IMR-90 (cell line): ENCODE results near the gene GNB1L. TPM values are rescaled to one million over a fixed set of nuclear protein-coding genes. Genes with fewer than 3 reads are reported as not detected.

Experiments used
- ATAC-seq: fragments of 200-7000 bp; cut with Tn5 transposase; 2 replicates; pipeline ENCODE4 v1.9.1; 2020; ENCODE audit warnings: low read depth, mild to moderate bottlenecking, moderate library complexity
- BruUV-seq: library from RNA; stranded (reverse); fragments of 400-500 nt; replicated peaks from 2 replicates; lab custom pipeline; 2021; lab: Mats Ljungman, UMichigan
- CTCF ChIA-PET: fragments of 300-600 bp; formaldehyde crosslinking; extraction: SDS; loops from one replicate; lab custom pipeline; 2021; ENCODE audit warnings: antibody characterized with exemption; lab: Yijun Ruan, JAX
- POLR2A ChIA-PET: fragments of 300-600 bp; sonication (Branson Sonifier 250); formaldehyde crosslinking; loops from one replicate; lab custom pipeline; 2022; ENCODE audit warnings: antibody characterized with exemption; ENCODE audit not compliant: unreplicated experiment; lab: Charles Lee
- DNase-seq: peaks from one replicate; pipeline ENCODE4 v3.0.0; 2013
- H2AFZ ChIP-seq: replicated peaks from 2 replicates; pipeline ENCODE3; 2013; ENCODE audit warnings: low read length, mild to moderate bottlenecking; ENCODE audit not compliant: poor library complexity
- H2AK5ac ChIP-seq: 2 replicates; pipeline ENCODE4 v1.6.1; 2013; ENCODE audit warnings: low read depth, low read length, inconsistent platforms
- H2AK9ac ChIP-seq: replicated peaks from 2 replicates; pipeline ENCODE3; 2013; ENCODE audit warnings: mild to moderate bottlenecking, low read depth, low read length, moderate library complexity; ENCODE audit not compliant: poor library complexity
- H2BK120ac ChIP-seq: 2 replicates; pipeline ENCODE4 v1.6.1; 2013; ENCODE audit warnings: low read depth, low read length, inconsistent platforms
- H2BK15ac ChIP-seq: 3 replicates; pipeline ENCODE4 v1.6.1; 2013; ENCODE audit warnings: low read depth, low read length, inconsistent platforms
- H2BK20ac ChIP-seq: 2 replicates; pipeline ENCODE4 v1.6.1; 2013; ENCODE audit warnings: low read depth, mild to moderate bottlenecking, inconsistent platforms, low read length, moderate library complexity
- H2BK5ac ChIP-seq: 2 replicates; pipeline ENCODE4 v1.6.1; 2013; ENCODE audit warnings: mild to moderate bottlenecking, low read depth, low read length, inconsistent platforms; ENCODE audit not compliant: poor library complexity, severe bottlenecking
- H3K14ac ChIP-seq: replicated peaks from 2 replicates; pipeline ENCODE4 v1.6.1; 2013; ENCODE audit warnings: low read depth, low read length, inconsistent platforms
- H3K18ac ChIP-seq: 2 replicates; pipeline ENCODE4 v1.6.1; 2013; ENCODE audit warnings: low read depth, low read length, control low read depth
- H3K23ac ChIP-seq: 2 replicates; pipeline ENCODE4 v1.6.1; 2013; ENCODE audit warnings: low read depth, low read length, inconsistent platforms
- H3K27ac ChIP-seq: 2 replicates; pipeline ENCODE4 v1.5.1; 2013; ENCODE audit warnings: mild to moderate bottlenecking, control low read depth, low read length; ENCODE audit not compliant: insufficient read depth
- H3K27me3 ChIP-seq: 2 replicates; pipeline ENCODE4 v1.6.1; 2013; ENCODE audit warnings: low read length; ENCODE audit not compliant: control insufficient read depth, insufficient read depth
- H3K36me3 ChIP-seq: 2 replicates; pipeline ENCODE4 v1.6.1; 2013; ENCODE audit warnings: low read length, mixed read lengths; ENCODE audit not compliant: control insufficient read depth, insufficient read depth
- H3K4ac ChIP-seq: 2 replicates; pipeline ENCODE4 v1.6.1; 2013; ENCODE audit warnings: low read depth, low read length, inconsistent platforms
- H3K4me1 ChIP-seq: 2 replicates; pipeline ENCODE4 v1.6.1; 2013; ENCODE audit warnings: low read length, mixed read lengths; ENCODE audit not compliant: control insufficient read depth, insufficient read depth
- H3K4me2 ChIP-seq: 2 replicates; pipeline ENCODE4 v1.6.1; 2013; ENCODE audit warnings: low read depth, mild to moderate bottlenecking, control low read depth, low read length, moderate library complexity
- H3K4me3 ChIP-seq: 2 replicates; pipeline ENCODE4 v1.5.1; 2013; ENCODE audit warnings: low read depth, mild to moderate bottlenecking, control low read depth, low read length, moderate library complexity; ENCODE audit not compliant: insufficient read depth
- H3K56ac ChIP-seq: 2 replicates; pipeline ENCODE4 v1.6.1; 2013; ENCODE audit warnings: low read length, inconsistent platforms; ENCODE audit not compliant: insufficient read depth; ENCODE audit errors: extremely low read depth
- H3K79me1 ChIP-seq, 2 experiments: 2 replicates each; pipeline ENCODE4 v1.6.1; 2013; ENCODE audit warnings: low read length in 2 of 2, inconsistent platforms in 1 of 2, low read depth in 1 of 2
- H3K9ac ChIP-seq: 2 replicates; pipeline ENCODE4 v1.6.1; 2013; ENCODE audit warnings: low read depth, low read length, control low read depth
- H3K9me1 ChIP-seq: 2 replicates; pipeline ENCODE4 v1.6.1; 2013; ENCODE audit warnings: low read length, inconsistent platforms; ENCODE audit not compliant: insufficient read depth
- H3K9me3 ChIP-seq: 2 replicates; pipeline ENCODE4 v1.6.1; 2013; ENCODE audit warnings: low read length; ENCODE audit not compliant: control insufficient read depth, insufficient read depth
- H4K20me1 ChIP-seq: 2 replicates; pipeline ENCODE4 v1.6.1; 2013; ENCODE audit warnings: low read length, inconsistent platforms; ENCODE audit not compliant: insufficient read depth
- H4K5ac ChIP-seq: 2 replicates; pipeline ENCODE4 v1.6.1; 2013; ENCODE audit warnings: mild to moderate bottlenecking, low read depth, low read length, control low read depth
- H4K8ac ChIP-seq, 2 experiments: 2 replicates each; pipeline ENCODE4 v1.6.1; 2013; ENCODE audit warnings: low read depth in 2 of 2, low read length in 2 of 2, control low read depth in 1 of 2, inconsistent platforms in 1 of 2
- H4K91ac ChIP-seq: 2 replicates; pipeline ENCODE4 v1.6.1; 2013; ENCODE audit warnings: low read depth, low read length, inconsistent platforms; ENCODE audit not compliant: insufficient read depth
- BHLHE40 ChIP-seq: fragments of 150-350 bp; IDR thresholded peaks from 2 replicates; pipeline ENCODE4 v1.6.1; 2016; ENCODE audit warnings: mild to moderate bottlenecking, low read depth, low read length
- RCOR1 ChIP-seq: IDR thresholded peaks from 2 replicates; pipeline ENCODE4 v1.6.1; 2012; ENCODE audit warnings: mild to moderate bottlenecking, low read length, improper control_type of control experiment; ENCODE audit not compliant: insufficient replicate concordance
- WGBS, 2 experiments: methylation state at CpG; one replicate each; pipeline versions ENCODE4 v1.1.5 to v1.1.7; 2013; ENCODE audit warnings: missing lambda C conversion rate in 2 of 2; ENCODE audit not compliant: insufficient read length in 1 of 2; ENCODE audit errors: extremely low coverage in 2 of 2; 5-methylcytosine and 5-hydroxymethylcytosine counted together
- dilution Hi-C: fragments of 300-500 bp; cut with HindIII; formaldehyde crosslinking; loops from one replicate; pipeline ENCODE4 v1.14.3; 2018; ENCODE audit warnings: low sequenced_read_pairs; ENCODE audit not compliant: unreplicated experiment
- in situ Hi-C: fragments of 300-500 bp; cut with MboI; formaldehyde crosslinking; loops from 3 replicates; pipeline ENCODE4 v1.14.3; 2019; ENCODE audit warnings: low sequenced_read_pairs, inconsistent platforms, mixed read lengths
- intact Hi-C: fragments of 100-400 bp; cut with micrococcal nuclease; formaldehyde crosslinking; loops from 2 replicates; pipeline ENCODE4 v1.10.0; 2022
- polyA plus RNA-seq, 3 experiments: library from polyadenylated mRNA; depleted of rRNA; stranded (reverse); fragments of >200 nt; gene quantifications; 2 replicates each; pipeline ENCODE4 v1.2.3, GENCODE V29; 2012; ENCODE audit warnings: low replicate concordance in 1 of 3
- total RNA-seq: library from RNA; depleted of rRNA; stranded (reverse); fragments of >200 nt; gene quantifications from 2 replicates; pipeline ENCODE4 v1.2.3, GENCODE V29; 2012

The GNB1L gene
- total and polyA plus RNA-seq, 2 of the 4 experiments (the other 2 are of a cell fraction), result 2.5 to 4.4 TPM

DNA sequence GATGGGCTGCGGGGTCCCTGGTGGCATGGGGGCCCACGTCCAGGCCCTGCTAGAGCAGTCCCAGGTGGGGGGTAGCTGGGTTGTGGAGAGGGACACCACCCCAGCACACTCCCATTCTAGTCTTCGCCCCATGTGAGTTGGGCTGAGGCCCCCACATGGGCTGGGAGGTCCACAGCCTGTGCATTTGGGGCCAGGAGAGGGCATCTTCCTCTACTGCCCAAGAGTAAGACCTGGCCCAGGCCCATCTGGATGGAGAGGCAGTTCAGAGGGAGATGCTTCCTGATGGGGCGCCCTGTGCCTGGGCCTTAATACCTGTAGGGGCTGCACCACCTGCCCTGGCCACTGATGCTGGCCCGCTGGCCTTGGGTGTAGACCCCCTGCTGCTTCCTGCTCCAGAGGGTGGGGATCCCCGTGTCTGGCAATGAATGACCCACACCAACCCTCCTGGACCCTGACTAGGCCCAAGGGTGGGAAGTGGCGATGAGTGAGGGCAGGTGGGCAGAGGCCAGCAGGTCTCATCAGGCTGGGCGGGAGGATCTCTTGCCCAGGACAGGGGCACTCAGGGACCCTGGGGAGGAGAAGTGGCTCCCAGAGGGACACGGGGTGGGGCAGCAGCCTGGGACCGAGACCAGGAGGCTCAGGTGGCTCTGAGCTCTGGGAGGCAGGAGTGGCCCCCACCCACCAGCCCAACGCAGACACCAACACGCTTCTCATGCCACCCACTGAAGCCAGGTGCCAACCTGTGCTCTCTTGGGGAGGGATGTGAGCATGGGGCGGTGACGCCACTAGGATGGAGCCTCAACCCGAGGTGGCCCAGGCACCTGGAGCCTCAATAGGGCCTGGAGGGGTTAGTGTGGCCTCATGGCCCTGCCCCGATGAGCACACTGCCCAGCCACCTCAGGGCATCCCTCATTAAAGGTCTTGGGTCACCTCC, 17.4 kb upstream of the GNB1L start:
- Histone ChIP-seq H3K14ac (no peak overlapping the region), H2BK15ac (no peak overlapping the region), H4K8ac (no peak overlapping the region), H3K9ac (no peak overlapping the region), H3K23ac (no peak overlapping the region), H3K27ac (no peak overlapping the region), H3K4ac (no peak overlapping the region), H3K27me3 (no peaks in the 10 kb centered on the region), H2BK5ac (no peak overlapping the region), H3K4me2 (no peak overlapping the region), H2BK120ac (no peak overlapping the region), H4K5ac (no peak overlapping the region), H2AK9ac (peak overlapping the region; percentile 15), H2BK20ac (no peak overlapping the region), H2AFZ (no peak overlapping the region), H3K18ac (no peak overlapping the region), H2AK5ac (peak overlapping the region; percentile 18; the same call in 1 of the 2 replicates), H4K91ac (no peak overlapping the region), H3K4me1 (no peaks in the 10 kb centered on the region), H3K79me1 (0 out of 4 replicates have a peak, but pooled peaks cover 0 to 3% of the 10 kb centered on the region in 2 experiments), H3K36me3 (peaks cover 1% of the 10 kb centered on the region; the same call in 1 of the 2 replicates), H3K9me1 (0 out of 2 replicates have a peak, but pooled peaks cover 2% of the 10 kb centered on the region), H4K20me1 (no peaks in the 10 kb centered on the region), H3K9me3 (no peaks in the 10 kb centered on the region), H3K4me3 (no peak overlapping the region), H3K56ac (no peak overlapping the region)
- in situ Hi-C loops (no loop called here), dilution Hi-C loops (no loop called here), intact Hi-C loops (no loop called here)
- no peak for ATAC-seq
- TF ChIP-seq BHLHE40 (no peak), RCOR1 (no peak)
- DNase-seq, result no peak
- WGBS, 2 experiments, result 100% methylated on average over 1 of the region's 16 CpGs; no CpG with 5 or more reads in 1 of the 2 experiments
- no TSS peak for BruUV-seq
- CTCF ChIA-PET, result no interaction called here
- POLR2A ChIA-PET, result no interaction called here
